Renal cortex interstitium (tissue), 11 donors: ENCODE data around the gene ARX. TPM values are rescaled to one million over a fixed set of nuclear protein-coding genes. Genes with fewer than 3 reads are reported as not detected.

Experiments
- DNase-seq, 11 donors: peaks; one replicate each; pipeline ENCODE4 v3.0.0-alpha.2; 2013; ENCODE audit warnings: low read depth in 9 of 11, low spot score in 4 of 11; ENCODE audit errors: extremely low read depth in 1 of 11
- polyA plus RNA-seq, 3 donors: library from polyadenylated mRNA; unstranded; fragments of 120-200 nt; gene quantifications; one replicate each; pipeline ENCODE4 v1.2.1, GENCODE V29; 2013; ENCODE audit not compliant: insufficient read length in 3 of 3

The ARX gene
- polyA plus RNA-seq, 3 donors = not detected

GRCh38 chrX:24961809-24962208 is 54.0 kb downstream of the ARX start:
- no peak for DNase-seq

- DNase-seq = no peak
Observed at GRCh38 chrX:24956828-24957227, 58.9 kb downstream of the ARX start.

GRCh38 chrX:24955372-24955930 is 60.3 kb downstream of the ARX start:
- DNase-seq = no peak

GRCh38 chrX:24954732-24955131 is 61.0 kb downstream of the ARX start:
- DNase-seq = no peak
